B cell (primary cell): ENCODE data around the gene BMP5.

ENCODE experiments used
- EZH2 ChIP-seq: IDR thresholded peaks from 2 replicates; pipeline ENCODE4 v1.6.1; 2012; ENCODE audit warnings: borderline replicate concordance, low read depth, mild to moderate bottlenecking, moderate library complexity, low read length; ENCODE audit not compliant: insufficient read depth, poor library complexity, severe bottlenecking
- TF ChIP-seq, protein P1 (sequence below): fragments of 200-600 bp; IDR thresholded peaks from one replicate; pipeline ENCODE4 v1.8.0; 2022; ENCODE audit warnings: antibody characterized with exemption, mild to moderate bottlenecking

DNA sequence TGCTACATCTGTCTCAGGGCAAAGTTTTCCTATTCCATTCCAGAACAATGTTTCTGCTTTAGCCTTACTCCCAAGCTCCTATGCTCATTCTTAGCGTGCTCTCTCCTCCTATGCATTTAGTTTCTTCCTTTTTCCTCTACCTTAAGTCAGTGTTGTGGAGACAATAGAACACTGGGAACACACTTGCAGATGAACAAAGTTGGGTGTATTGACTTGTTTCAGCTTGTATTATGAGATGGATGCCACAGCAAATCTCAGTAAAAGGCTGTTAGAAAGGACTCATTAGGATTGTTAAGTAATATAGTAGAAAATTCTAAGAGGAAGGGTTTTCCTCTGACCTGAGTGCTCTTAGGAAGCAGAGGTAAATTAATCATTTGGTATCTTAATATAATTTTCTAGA, 48.4 kb downstream of the BMP5 start:
- TF ChIP-seq, protein P1, sequence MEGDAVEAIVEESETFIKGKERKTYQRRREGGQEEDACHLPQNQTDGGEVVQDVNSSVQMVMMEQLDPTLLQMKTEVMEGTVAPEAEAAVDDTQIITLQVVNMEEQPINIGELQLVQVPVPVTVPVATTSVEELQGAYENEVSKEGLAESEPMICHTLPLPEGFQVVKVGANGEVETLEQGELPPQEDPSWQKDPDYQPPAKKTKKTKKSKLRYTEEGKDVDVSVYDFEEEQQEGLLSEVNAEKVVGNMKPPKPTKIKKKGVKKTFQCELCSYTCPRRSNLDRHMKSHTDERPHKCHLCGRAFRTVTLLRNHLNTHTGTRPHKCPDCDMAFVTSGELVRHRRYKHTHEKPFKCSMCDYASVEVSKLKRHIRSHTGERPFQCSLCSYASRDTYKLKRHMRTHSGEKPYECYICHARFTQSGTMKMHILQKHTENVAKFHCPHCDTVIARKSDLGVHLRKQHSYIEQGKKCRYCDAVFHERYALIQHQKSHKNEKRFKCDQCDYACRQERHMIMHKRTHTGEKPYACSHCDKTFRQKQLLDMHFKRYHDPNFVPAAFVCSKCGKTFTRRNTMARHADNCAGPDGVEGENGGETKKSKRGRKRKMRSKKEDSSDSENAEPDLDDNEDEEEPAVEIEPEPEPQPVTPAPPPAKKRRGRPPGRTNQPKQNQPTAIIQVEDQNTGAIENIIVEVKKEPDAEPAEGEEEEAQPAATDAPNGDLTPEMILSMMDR, result no peak
- TF ChIP-seq EZH2, result no peak
